NOMO-1 treated with dmso at 0.1 percent for 144 hours (cell line): ENCODE measurements around the gene NCR1.
"Not testable (repeated sequence)": the region's sequence is repeated elsewhere in the genome, so short reads cannot be mapped to it uniquely, and the experiment has no call there.

Experiments used
- DNase-seq: peaks from one replicate; lab custom pipeline; 2025; ENCODE audit not compliant: unreplicated experiment; lab: John Stamatoyannopoulos, UW

Gene NCR1

DNA sequence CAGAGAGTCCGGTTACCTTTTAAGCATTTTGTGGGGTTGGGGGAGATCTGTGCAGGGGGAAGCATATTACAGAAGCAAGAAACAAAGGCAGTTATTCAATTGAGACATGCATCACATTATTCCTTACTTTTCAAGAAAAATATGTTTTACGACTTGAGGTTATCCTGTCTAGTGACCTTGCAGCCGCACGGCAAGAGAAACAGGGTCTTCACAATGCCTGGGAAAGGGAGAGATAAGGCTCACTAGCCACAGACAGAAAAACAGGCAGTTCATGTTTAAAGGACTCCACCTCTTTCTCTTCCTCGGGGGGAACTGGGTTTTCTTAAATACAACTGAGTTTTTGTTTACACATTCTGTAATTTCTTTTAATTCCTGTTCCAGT is 536 bp upstream of the NCR1 start:
- DNase-seq = no peak

DNA sequence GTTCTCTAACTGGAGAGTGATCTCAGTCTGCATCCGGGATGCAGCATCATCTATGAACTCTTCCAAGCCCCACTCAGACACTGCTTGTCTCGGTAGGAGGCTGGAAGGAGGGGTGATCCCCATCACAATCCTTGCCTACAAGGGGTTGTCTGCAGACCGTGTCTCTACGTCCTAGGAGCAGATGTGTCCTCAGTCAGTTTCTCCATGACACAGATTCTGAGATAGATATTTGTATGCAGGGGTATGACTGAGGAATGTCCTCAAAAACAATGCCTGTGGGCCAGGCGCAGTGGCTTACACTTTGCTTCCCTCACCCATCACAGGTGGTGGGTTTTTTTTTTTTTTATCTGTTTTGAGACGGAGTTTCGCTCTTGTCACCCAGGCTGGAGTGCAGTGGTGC is 871 bp downstream of the NCR1 start:
- DNase-seq = no peak

DNA sequence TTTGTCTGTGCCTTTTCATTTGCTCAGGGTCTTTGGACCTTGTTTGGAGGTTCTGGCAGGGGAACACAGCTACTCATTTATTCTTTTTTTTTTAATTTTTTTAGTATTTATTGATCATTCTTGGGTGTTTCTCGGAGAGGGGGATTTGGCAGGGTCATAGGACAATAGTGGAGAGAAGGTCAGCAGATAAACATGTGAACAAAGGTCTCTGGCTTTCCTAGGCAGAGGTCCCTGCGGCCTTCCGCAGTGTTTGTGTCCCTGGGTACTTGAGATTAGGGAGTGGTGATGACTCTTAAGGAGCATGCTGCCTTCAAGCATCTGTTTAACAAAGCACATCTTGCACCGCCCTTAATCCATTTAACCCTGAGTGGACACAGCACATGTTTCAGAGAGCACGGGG is 2.0 kb downstream of the NCR1 start:
- DNase-seq = not testable (repeated sequence)

DNA sequence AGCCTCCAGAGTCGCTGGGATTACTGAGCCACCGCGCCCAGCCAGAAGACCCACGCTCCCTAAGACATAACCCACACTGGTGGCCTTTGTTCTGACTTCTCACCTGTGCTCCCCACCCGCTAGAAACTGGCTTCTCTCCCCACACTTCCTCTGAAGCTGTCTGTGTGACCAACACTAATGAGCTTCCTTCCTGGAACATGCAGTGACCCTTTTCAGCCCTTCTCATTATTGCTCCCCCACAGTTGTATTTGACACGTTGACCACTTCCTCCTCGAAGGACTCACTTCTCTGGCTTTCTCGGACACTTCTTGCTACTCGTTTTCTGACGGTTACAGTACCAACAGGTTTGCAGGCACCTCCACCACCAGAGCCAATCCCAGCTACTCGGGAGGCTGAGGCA is 10.9 kb downstream of the NCR1 start:
- DNase-seq = peak; percentile 40

DNA sequence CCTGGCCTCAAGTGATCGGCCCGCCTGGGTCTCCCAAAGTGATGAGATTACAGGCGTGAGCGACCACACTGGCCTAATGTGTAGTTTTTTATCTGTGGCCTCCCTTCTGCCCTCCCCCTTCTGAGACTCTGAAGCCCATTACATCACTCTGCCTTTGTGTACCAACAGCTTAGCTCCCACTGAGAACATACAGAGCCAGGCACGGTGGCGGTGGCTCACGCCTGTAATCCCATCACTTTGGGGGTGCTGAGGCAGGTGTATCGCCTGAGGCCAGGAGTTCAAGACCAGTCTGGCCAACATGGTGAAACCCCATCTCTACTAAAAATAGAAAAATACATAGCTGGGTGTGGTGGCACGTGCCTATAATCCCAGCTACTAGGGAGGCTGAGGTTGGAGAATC is 12.6 kb downstream of the NCR1 start:
- DNase-seq = no peak

DNA sequence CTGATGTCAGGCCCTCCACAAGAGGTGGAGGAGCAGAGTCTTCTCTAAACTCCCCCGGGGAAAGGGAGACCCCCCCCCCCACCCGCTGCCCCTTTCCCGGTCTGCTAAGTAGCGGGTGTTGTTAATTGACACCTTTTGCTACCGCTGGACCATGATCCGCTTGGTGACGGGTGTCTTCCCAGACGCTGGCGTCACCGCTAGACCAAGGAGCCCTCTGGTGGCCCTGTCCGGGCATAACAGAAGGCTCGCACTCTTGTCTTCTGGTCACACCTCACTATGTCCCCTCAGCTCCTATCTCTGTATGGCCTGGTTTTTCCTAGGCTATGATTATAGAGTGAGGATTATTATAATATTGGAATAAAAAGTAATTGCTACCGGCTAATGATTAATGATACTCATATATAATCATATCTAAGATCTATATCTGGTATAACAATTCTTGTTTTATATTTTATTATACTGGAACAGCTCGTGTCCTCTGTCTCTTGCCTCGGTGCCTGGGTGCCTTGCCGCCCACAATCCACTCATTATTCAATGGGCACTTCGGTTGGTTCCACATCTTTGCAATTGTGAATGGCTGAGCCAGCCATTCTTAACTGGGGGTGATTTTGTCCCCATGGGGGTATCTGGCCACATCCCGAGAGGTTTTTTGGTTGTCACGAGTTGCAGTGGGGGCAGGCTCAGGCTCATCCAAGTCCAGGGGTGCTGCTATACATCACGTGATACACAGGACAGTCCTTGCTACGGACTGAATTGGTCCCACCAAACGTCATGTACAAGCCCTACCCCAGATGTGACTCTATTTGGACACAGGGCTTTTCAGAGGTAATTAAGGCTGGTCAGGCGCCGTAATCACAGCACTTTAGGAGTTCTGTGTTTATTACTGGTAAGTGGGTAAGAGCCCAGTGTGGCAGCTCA is 14.0 kb downstream of the NCR1 start:
- DNase-seq = not testable (repeated sequence)

DNA sequence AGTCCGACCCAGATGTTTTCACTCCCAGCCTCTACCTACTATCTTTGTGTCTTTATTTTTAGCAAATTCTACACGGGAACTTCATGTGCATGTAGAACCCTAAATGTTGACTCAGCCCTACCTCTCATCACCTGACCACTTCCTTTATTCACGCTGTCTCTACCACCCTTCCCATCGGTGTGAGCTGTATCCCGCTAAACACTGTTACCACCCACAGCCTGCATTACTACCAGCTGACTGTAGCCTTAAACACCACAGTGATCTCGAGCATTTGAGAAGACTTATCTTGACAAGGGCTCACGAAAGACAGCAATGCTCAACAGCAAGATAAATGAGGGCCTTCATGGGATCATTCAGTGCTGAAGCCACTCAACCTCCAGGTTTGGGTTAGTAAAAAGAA is 15.1 kb downstream of the NCR1 start:
- no peak for DNase-seq

DNA sequence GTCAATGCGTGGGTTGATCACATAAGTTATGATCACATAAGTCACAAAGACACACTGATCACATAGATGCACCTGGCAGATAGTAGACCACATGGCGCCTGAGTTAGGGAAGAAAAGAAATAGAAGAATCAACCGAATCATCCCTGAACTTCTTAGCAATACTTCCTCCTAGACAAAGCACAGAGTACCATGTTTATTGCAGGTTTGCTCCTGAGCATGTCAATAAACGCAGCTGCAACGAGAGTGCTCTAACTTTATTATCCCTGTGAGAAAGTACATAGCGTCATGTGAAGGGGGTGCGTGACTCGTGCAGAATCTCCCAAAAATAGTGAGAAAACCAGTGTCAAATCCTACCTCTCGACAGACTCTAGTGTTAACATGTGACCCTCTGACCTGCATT is 17.3 kb downstream of the NCR1 start:
- no peak for DNase-seq

DNA sequence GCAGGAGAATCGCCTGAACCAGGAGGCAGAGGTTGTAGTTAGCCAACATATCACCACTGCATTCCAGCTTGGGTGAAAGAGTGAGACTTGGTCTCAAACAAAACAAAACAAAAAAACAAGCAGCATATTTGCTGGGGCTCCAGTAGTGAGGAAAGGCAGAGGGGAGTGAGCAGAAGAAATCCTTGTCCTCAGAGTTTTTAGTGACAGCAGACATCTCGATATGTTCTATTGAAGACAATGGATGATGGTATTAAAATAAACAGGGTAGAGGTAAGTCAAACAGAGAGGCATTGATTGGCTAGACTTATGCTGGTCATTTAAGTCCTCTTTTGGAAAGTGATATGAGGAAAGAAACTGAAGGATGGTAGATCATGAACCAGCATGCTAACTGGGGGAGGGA is 22.4 kb downstream of the NCR1 start:
- DNase-seq = no peak

DNA sequence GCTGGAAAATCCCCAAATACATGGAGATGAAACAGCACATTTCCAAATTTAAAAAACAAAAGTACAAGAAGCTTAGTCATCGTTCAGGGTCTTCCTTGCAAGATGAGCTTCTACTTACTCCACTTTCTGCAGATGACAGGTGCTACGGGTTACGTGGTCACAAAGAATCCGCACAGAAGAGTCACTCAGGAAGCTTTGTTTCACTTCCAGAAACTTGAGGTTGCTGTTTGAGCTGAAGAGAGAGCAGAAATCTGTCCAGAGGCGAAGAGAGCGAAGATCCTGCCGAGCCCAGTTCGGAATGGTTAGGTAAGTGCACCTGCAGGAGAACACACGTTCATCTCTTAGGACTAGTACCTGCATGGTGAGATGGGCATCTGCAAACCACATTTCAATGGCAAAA is 32.0 kb downstream of the NCR1 start:
- DNase-seq = peak; percentile 51

DNA sequence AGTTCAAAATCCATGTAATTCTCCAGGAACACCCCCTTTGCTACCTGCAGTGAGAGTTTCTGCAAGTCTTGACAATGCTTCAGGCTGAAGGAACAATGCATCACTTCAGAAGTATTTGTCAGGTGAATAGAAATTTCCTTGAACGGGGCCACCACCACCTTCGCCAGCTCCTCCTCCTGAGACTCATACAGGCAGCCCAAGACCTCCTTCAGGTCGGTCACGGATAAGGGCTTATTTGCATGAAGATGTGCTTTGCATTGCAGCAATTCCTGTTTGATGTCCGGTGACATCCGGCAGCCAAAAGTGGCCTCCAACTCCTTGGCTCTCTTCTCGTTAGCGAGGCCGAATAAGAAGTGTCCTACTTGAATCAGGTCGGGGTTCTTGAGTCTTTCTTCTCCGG is 33.0 kb downstream of the NCR1 start:
- DNase-seq = no peak

DNA sequence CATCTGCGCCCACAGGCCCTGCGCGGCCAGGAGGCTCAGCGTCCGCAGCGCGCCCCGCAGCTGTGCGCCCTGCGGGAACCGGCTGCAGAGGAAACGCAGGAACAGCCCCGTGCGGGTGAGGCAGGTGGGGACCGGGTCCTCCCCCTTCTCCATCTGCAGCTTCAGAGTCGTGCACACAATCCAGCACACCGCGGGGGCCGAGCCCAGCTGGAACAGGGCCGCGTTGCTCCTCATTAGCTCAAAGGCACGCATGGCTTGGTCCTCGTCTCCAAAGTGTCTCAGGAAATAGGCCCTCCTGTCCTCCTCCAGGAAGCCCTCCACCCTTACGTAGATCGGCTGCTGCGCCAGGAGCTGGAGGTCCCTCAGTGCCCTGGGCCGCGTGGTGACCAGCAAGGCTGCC is 33.6 kb downstream of the NCR1 start:
- DNase-seq = not testable (repeated sequence)

DNA sequence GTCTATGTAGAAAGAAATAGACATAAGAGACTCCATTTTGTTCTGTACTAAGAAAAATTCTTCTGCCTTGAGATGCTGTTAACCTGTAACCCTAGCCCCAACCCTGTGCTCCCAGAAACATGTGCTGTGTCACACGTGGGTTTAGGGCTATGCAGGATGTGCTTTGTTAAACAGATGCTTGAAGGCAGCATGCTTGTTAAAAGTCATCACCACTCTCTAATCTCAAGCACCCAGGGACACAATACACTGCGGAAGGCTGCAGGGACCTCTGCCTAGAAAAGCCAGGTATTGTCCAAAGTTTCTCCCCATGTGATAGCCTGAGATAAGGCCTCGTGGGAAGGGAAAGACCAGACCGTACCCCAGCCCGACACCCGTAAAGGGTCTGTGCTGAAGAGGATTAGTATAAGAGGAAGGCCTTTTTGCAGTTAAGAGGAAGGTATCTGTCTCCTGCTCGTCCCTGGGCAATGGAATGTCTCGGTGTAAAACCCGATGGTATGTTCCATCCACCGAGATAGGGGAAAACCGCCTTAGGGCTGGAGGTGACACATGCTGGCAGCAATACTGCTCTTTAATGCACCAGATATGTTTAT is 37.9 kb downstream of the NCR1 start:
- not testable (repeated sequence) for DNase-seq

DNA sequence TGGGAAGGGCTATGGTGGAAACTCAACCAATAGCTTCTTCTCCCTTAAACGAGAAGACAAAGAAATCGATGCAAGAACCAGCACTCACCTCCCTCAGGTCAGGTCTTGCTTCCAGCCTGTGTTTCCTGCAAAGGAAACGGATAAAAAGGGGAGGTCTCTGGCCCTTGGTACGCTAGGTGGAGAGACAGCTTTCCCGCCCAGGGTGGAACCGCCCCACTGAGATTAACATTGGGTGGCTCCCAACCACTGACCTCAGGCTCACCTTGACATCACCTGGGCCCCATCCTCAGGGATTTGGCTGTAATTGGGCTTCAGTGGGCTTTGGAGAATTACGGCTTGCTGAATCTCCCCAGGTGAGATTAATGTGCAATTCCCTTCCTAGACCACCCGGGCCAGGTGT is 41.4 kb downstream of the NCR1 start, which contains the start of gene NLRP7:
TSS of gene NLRP7 (minus strand) at position 150 of the 400 bp plus-strand sequence.
- no peak for DNase-seq

DNA sequence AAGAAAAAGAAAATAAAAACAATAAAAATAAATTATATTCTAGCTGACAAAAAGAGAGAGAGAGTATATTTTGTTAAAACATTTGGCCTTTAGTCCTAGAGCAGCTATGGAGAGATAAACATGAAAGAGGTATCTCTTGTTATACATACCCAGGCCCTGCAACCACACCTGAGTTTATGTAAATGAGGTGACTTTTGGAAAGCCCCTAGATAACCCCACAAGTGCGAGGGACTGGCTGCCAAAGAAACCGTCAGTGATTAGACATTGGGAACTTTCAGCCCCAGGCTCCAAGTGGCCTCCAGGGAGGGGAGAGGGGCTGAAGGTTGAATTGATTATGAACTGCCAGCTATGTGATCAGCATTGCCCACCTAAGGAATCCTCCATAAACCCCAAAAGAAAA is 43.5 kb downstream of the NCR1 start:
- no peak for DNase-seq

DNA sequence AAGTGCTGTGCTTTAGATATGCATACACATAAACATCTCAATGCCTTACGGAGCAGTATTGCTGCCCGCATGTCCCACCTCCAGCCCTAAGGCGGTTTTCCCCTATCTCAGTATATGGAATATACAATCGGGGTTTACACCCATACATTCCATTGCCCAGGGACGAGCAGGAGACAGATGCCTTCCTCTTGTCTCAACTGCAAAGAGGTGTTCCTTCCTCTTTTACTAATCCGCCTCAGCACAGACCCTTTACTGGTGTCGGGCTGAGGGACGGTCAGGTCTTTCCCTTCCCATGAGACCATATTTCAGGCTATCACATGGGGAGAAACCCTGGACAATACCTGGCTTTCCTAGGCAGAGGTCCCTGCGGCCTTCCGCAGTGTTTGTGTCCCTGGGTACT is 44.6 kb downstream of the NCR1 start:
- not testable (repeated sequence) for DNase-seq

DNA sequence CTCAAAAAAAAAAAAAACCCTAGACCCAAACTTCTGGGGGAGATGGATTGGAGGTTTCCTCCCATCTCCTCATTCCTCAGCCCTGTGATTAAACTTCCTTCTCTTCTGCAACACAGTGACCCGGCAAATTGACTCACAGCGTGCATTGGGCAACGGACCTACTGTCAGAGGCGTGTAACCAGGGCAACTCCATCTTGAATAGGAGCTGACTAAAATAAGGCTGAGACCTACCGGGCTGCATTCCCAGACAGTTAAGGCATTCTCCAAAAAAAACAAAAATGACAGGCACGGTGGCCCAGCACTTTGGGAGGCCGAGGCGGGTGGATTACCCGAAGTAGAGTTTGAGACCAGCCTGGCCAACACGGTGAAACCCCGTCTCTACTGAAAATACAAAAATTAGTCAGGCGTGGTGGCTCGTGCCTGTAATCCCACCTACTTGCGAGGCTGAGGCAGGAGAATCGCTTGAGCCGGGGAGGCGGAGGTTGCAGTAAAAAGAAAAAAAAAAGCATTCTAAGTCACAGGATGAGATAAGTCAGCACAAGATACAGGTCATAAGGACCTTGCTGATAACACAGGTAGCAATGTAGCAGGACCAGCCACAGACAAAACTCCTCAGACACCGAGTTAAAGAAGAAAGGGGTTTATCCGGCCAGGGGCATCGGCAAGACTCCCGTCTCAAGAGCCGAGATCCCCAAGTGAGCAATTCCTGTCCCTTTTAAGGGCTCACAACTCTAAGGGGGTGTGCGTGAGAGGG is 46.8 kb downstream of the NCR1 start:
- peak; percentile 30 for DNase-seq

DNA sequence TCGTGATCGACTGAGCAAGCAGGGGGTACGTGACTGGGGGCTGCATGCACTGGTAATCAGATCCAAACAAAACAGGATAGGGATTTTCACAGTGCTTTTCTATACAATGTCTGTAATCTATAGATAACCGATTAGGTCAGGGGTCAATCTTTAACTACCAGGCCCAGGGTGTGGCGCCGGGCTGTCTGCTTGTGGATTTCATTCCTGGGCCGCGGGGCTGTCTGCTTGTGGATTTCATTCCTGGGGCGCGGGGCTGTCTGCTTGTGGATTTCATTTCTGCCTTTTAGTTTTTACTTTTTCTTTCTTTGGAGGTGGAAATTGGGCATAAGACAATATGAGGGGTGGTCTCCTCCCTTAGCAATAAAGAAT is 47.4 kb downstream of the NCR1 start:
- not testable (repeated sequence) for DNase-seq

DNA sequence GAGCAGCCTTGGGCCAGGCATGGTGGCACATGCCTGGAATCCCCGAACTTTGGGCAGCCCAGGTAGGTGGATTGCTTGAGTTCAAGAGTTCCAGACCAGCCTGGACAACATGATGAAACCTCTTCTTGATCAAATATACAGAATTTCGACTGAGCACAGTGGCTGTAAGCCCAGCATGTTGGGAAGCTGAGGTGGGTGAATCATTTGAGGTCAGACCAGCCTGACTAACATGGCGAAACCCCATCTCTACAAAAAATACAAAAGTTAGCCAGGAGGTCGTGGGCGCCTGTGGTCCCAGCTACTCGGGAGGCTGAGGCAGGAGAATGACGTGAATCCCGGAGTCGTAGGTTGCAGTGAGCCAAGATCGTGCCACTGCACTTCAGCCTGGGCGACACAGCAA is 49.4 kb downstream of the NCR1 start:
- no peak for DNase-seq

DNA sequence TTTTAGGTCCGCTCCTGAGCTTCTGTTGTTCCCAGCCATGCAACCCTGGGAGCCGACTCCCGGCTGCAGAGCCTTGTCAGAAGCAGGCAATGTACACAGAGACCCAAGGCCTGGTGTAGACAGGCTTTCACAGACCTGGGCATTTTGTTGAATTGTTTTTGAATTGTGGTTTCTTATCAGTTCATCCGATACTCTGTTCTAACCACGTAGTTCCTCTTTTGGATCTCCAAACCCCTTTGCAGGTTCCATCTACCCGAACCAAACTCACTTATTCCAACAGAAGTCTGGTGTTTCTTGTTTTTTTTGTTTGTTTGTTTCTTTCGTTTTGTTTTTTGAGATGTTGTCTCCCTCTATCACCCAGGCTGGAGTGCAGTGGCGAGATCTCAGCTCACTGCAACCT is 53.9 kb downstream of the NCR1 start:
- DNase-seq = peak; percentile 48
